IPS DF 6.9 (cell line): Measurements from ENCODE around the gene RNF145.
"Not testable (repeated sequence)": the region's sequence is repeated elsewhere in the genome, so short reads cannot be mapped to it uniquely, and the experiment has no call there.

Source experiments
- DNase-seq: peaks from one replicate; pipeline ENCODE4 v3.0.0-alpha.2; 2013; ENCODE audit warnings: low read depth, low spot score
- H3K27ac ChIP-seq: one replicate; pipeline ENCODE4 v1.5.1; 2013; ENCODE audit warnings: low read length, control low read depth
- H3K27me3 ChIP-seq: 2 replicates; pipeline ENCODE4 v1.6.1; 2013; ENCODE audit warnings: mild to moderate bottlenecking, low read length; ENCODE audit not compliant: control insufficient read depth, insufficient read depth
- H3K36me3 ChIP-seq: 2 replicates; pipeline ENCODE4 v1.6.1; 2013; ENCODE audit warnings: low read length; ENCODE audit not compliant: control insufficient read depth, insufficient read depth
- H3K4me1 ChIP-seq: 2 replicates; pipeline ENCODE4 v1.6.1; 2013; ENCODE audit warnings: low read length; ENCODE audit not compliant: control insufficient read depth, insufficient read depth
- H3K4me3 ChIP-seq: 2 replicates; pipeline ENCODE4 v1.5.1; 2013; ENCODE audit warnings: mild to moderate bottlenecking, low read length
- H3K9me3 ChIP-seq: 2 replicates; pipeline ENCODE4 v1.6.1; 2013; ENCODE audit warnings: low read length, inconsistent platforms; ENCODE audit not compliant: control insufficient read depth, insufficient read depth
- WGBS: extraction: QIAGEN DNeasy Blood & Tissue Kit; methylation state at CpG from one replicate; pipeline ENCODE4 v1.1.7; 2013; ENCODE audit warnings: mixed read lengths, missing lambda C conversion rate; ENCODE audit not compliant: insufficient read length, insufficient coverage; 5-methylcytosine and 5-hydroxymethylcytosine counted together

RNF145 gene

GRCh38 chr5:159163027-159163700 is 46.2 kb downstream of the RNF145 start:
- no peaks in the 10 kb centered on the region for H3K4me1 ChIP-seq
- no peak overlapping the region for H3K4me3 ChIP-seq
- no peaks in the 10 kb centered on the region; the same call in 1 of the 2 replicates for H3K36me3 ChIP-seq
- no peaks in the 10 kb centered on the region for H3K27me3 ChIP-seq
- no peak for DNase-seq
- H3K9me3 ChIP-seq, result no peaks in the 10 kb centered on the region
- WGBS, result no CpG with 5 or more reads among the region's 1 CpG
- H3K27ac ChIP-seq, result no peak overlapping the region

GRCh38 chr5:159161361-159162214 is 47.8 kb downstream of the RNF145 start:
- H3K27ac ChIP-seq, result no peak overlapping the region
- H3K27me3 ChIP-seq, result no peaks in the 10 kb centered on the region
- no peaks in the 10 kb centered on the region; the same call in 1 of the 2 replicates for H3K36me3 ChIP-seq
- H3K4me3 ChIP-seq, result no peak overlapping the region
- WGBS, result 100% methylated on average over 1 of the region's 9 CpGs
- H3K4me1 ChIP-seq, result no peaks in the 10 kb centered on the region
- no peaks in the 10 kb centered on the region for H3K9me3 ChIP-seq
- DNase-seq, result no peak

- not testable (repeated sequence) for H3K27me3 ChIP-seq, H3K4me3 ChIP-seq, H3K9me3 ChIP-seq, H3K36me3 ChIP-seq, H3K27ac ChIP-seq, DNase-seq, H3K4me1 ChIP-seq
- WGBS, result no CpG with 5 or more reads among the region's 4 CpGs
Measured at GRCh38 chr5:159158553-159159091, 50.7 kb downstream of the RNF145 start.

- Histone ChIP-seq H3K27ac (no peak overlapping the region), H3K27me3 (no peaks in the 10 kb centered on the region), H3K9me3 (no peaks in the 10 kb centered on the region), H3K4me3 (no peak overlapping the region), H3K36me3 (no peaks in the 10 kb centered on the region), H3K4me1 (no peaks in the 10 kb centered on the region)
- WGBS, result no CpG with 5 or more reads among the region's 1 CpG
- no peak for DNase-seq
Measured at GRCh38 chr5:159157552-159157951, 51.8 kb downstream of the RNF145 start.

GRCh38 chr5:159156426-159157238 is 52.7 kb downstream of the RNF145 start:
- Histone ChIP-seq H3K4me1 (no peaks in the 10 kb centered on the region), H3K36me3 (no peaks in the 10 kb centered on the region), H3K4me3 (no peak overlapping the region), H3K9me3 (no peaks in the 10 kb centered on the region), H3K27ac (no peak overlapping the region), H3K27me3 (no peaks in the 10 kb centered on the region)
- peak; percentile 52 for DNase-seq
- WGBS, result no CpG with 5 or more reads among the region's 6 CpGs

- H3K27me3 ChIP-seq, result no peaks in the 10 kb centered on the region
- no peaks in the 10 kb centered on the region for H3K36me3 ChIP-seq
- H3K4me1 ChIP-seq, result no peaks in the 10 kb centered on the region
- no peak for DNase-seq
- no peak overlapping the region for H3K4me3 ChIP-seq
- no peak overlapping the region for H3K27ac ChIP-seq
- WGBS, result no CpG with 5 or more reads among the region's 2 CpGs
- H3K9me3 ChIP-seq, result no peaks in the 10 kb centered on the region
Measured at GRCh38 chr5:159155960-159156359, 53.4 kb downstream of the RNF145 start.

- H3K27ac ChIP-seq, result no peak overlapping the region
- H3K36me3 ChIP-seq, result no peaks in the 10 kb centered on the region
- no peaks in the 10 kb centered on the region for H3K4me1 ChIP-seq
- no peak overlapping the region for H3K4me3 ChIP-seq
- no CpG with 5 or more reads among the region's 2 CpGs for WGBS
- no peak for DNase-seq
- no peaks in the 10 kb centered on the region for H3K9me3 ChIP-seq
- no peaks in the 10 kb centered on the region for H3K27me3 ChIP-seq
Measured at GRCh38 chr5:159152876-159153275, 56.5 kb downstream of the RNF145 start.

GRCh38 chr5:159149085-159149484 is 60.3 kb downstream of the RNF145 start:
- WGBS, result no CpG with 5 or more reads among the region's 7 CpGs
- DNase-seq, result no peak
- Histone ChIP-seq H3K4me1 (no peaks in the 10 kb centered on the region), H3K9me3 (no peaks in the 10 kb centered on the region), H3K27me3 (no peaks in the 10 kb centered on the region), H3K36me3 (no peaks in the 10 kb centered on the region), H3K4me3 (no peak overlapping the region), H3K27ac (no peak overlapping the region)

GRCh38 chr5:159147976-159148375 is 61.4 kb downstream of the RNF145 start:
- no peaks in the 10 kb centered on the region for H3K4me1 ChIP-seq
- H3K4me3 ChIP-seq, result no peak overlapping the region
- H3K9me3 ChIP-seq, result no peaks in the 10 kb centered on the region
- WGBS, result no CpG with 5 or more reads among the region's 1 CpG
- DNase-seq, result no peak
- H3K27me3 ChIP-seq, result no peaks in the 10 kb centered on the region
- H3K27ac ChIP-seq, result no peak overlapping the region
- no peaks in the 10 kb centered on the region for H3K36me3 ChIP-seq

- no CpG with 5 or more reads among the region's 4 CpGs for WGBS
- H3K27ac ChIP-seq, result no peak overlapping the region
- no peaks in the 10 kb centered on the region for H3K9me3 ChIP-seq
- H3K36me3 ChIP-seq, result no peaks in the 10 kb centered on the region
- no peak overlapping the region for H3K4me3 ChIP-seq
- H3K4me1 ChIP-seq, result no peaks in the 10 kb centered on the region
- no peaks in the 10 kb centered on the region for H3K27me3 ChIP-seq
- DNase-seq, result no peak
Measured at GRCh38 chr5:159146839-159147238, 62.5 kb downstream of the RNF145 start.
